WTC11 (cell line): ENCODE measurements around the gene ARMC7. TPM values are rescaled to one million over a fixed set of nuclear protein-coding genes. Genes with fewer than 3 reads are reported as not detected.
A peak's percentile ranks its signal among the peaks of the same experiment; 100 is the strongest.

ENCODE experiments used
- ATF2 ChIP-seq: sonication (generic); formaldehyde crosslinking; IDR thresholded peaks from 2 replicates; pipeline ENCODE4 v1.8.1; 2022; ENCODE audit warnings: low read depth, missing genetic modification reagents, borderline replicate concordance
- CDX4 ChIP-seq: fragments of 250-450 bp; sonication (Bioruptor Pico); IDR thresholded peaks from 2 replicates; pipeline ENCODE4 v1.9.0; 2021; ENCODE audit warnings: moderate library complexity, mild to moderate bottlenecking, inconsistent platforms, borderline replicate concordance
- CTCF ChIP-seq: fragments of 200-600 bp; IDR thresholded peaks from 2 replicates; pipeline ENCODE4 v1.8.0; 2022; ENCODE audit warnings: antibody characterized with exemption
- ERG ChIP-seq: fragments of 250-450 bp; sonication (Bioruptor Pico); IDR thresholded peaks from 2 replicates; pipeline ENCODE4 v1.8.0; 2021; ENCODE audit warnings: mild to moderate bottlenecking
- ETV6 ChIP-seq: sonication (generic); formaldehyde crosslinking; IDR thresholded peaks from 2 replicates; pipeline ENCODE4 v1.8.1; 2022; ENCODE audit warnings: mild to moderate bottlenecking, missing genetic modification reagents
- FOXK1 ChIP-seq: sonication (generic); formaldehyde crosslinking; IDR thresholded peaks from 2 replicates; pipeline ENCODE4 v1.8.0; 2022; ENCODE audit warnings: mild to moderate bottlenecking, moderate library complexity, missing genetic modification reagents
- GABPB1 ChIP-seq: sonication (generic); formaldehyde crosslinking; IDR thresholded peaks from 2 replicates; pipeline ENCODE4 v1.8.1; 2023; ENCODE audit warnings: mild to moderate bottlenecking, missing genetic modification reagents
- GRHL2 ChIP-seq: fragments of 250-450 bp; sonication (Bioruptor Pico); IDR thresholded peaks from 2 replicates; pipeline ENCODE4 v1.8.0; 2022; ENCODE audit warnings: mild to moderate bottlenecking, moderate library complexity; ENCODE audit not compliant: insufficient replicate concordance, severe bottlenecking
- JUN ChIP-seq: sonication (generic); formaldehyde crosslinking; IDR thresholded peaks from 2 replicates; pipeline ENCODE4 v1.8.0; 2023; ENCODE audit warnings: mild to moderate bottlenecking, missing genetic modification reagents
- NR2C2 ChIP-seq: sonication (generic); formaldehyde crosslinking; IDR thresholded peaks from 2 replicates; pipeline ENCODE4 v1.8.0; 2022; ENCODE audit warnings: mild to moderate bottlenecking, missing genetic modification reagents
- NR3C1 ChIP-seq: sonication (generic); formaldehyde crosslinking; conservative IDR thresholded peaks from 2 replicates; pipeline ENCODE4 v1.8.1; 2023; ENCODE audit warnings: low read depth, mild to moderate bottlenecking, missing genetic modification reagents
- RELA ChIP-seq: sonication (generic); formaldehyde crosslinking; IDR thresholded peaks from 2 replicates; pipeline ENCODE4 v1.8.1; 2022; ENCODE audit warnings: missing genetic modification reagents, mild to moderate bottlenecking, borderline replicate concordance
- ZNF232 ChIP-seq: sonication (generic); formaldehyde crosslinking; IDR thresholded peaks from 2 replicates; pipeline ENCODE4 v1.8.0; 2022; ENCODE audit warnings: mild to moderate bottlenecking, missing genetic modification reagents
- ZNF263 ChIP-seq: sonication (generic); formaldehyde crosslinking; IDR thresholded peaks from 2 replicates; pipeline ENCODE4 v1.8.1; 2022; ENCODE audit warnings: low read depth, mild to moderate bottlenecking, moderate library complexity, missing genetic modification reagents
- total RNA-seq: library from RNA; stranded (reverse); gene quantifications from 3 replicates; pipeline ENCODE4 v1.2.3, GENCODE V29; 2021
- TF ChIP-seq, protein P1 (sequence below): fragments of 250-450 bp; sonication (Bioruptor Pico); IDR thresholded peaks from 2 replicates; pipeline ENCODE4 v1.9.0; 2021; ENCODE audit warnings: mild to moderate bottlenecking
- TF ChIP-seq, protein P2 (sequence below): fragments of 250-450 bp; sonication (Bioruptor Pico); IDR thresholded peaks from 2 replicates; pipeline ENCODE4 v1.9.0; 2021; ENCODE audit warnings: mild to moderate bottlenecking, borderline replicate concordance
- TF ChIP-seq, protein P3 (sequence below): sonication (generic); formaldehyde crosslinking; IDR thresholded peaks from 2 replicates; pipeline ENCODE4 v1.8.1; 2022; ENCODE audit warnings: mild to moderate bottlenecking, missing genetic modification reagents, moderate library complexity, borderline replicate concordance
- TF ChIP-seq, protein P4 (sequence below): sonication (generic); formaldehyde crosslinking; IDR thresholded peaks from 2 replicates; pipeline ENCODE4 v1.8.1; 2022; ENCODE audit warnings: mild to moderate bottlenecking, moderate library complexity, missing genetic modification reagents
- TF ChIP-seq, protein P5 (sequence below): sonication (generic); formaldehyde crosslinking; IDR thresholded peaks from 2 replicates; pipeline ENCODE4 v1.8.1; 2023; ENCODE audit warnings: mild to moderate bottlenecking, missing genetic modification reagents

The ARMC7 gene
- total RNA-seq, 1 experiment from 2014 or later = 13.2 TPM

- TF ChIP-seq, protein P1, sequence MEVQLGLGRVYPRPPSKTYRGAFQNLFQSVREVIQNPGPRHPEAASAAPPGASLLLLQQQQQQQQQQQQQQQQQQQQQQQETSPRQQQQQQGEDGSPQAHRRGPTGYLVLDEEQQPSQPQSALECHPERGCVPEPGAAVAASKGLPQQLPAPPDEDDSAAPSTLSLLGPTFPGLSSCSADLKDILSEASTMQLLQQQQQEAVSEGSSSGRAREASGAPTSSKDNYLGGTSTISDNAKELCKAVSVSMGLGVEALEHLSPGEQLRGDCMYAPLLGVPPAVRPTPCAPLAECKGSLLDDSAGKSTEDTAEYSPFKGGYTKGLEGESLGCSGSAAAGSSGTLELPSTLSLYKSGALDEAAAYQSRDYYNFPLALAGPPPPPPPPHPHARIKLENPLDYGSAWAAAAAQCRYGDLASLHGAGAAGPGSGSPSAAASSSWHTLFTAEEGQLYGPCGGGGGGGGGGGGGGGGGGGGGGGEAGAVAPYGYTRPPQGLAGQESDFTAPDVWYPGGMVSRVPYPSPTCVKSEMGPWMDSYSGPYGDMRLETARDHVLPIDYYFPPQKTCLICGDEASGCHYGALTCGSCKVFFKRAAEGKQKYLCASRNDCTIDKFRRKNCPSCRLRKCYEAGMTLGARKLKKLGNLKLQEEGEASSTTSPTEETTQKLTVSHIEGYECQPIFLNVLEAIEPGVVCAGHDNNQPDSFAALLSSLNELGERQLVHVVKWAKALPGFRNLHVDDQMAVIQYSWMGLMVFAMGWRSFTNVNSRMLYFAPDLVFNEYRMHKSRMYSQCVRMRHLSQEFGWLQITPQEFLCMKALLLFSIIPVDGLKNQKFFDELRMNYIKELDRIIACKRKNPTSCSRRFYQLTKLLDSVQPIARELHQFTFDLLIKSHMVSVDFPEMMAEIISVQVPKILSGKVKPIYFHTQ (CRISPR knock-in tag) = 0 out of 2 replicates have a peak, but pooled peaks have one; percentile 33
- no peak for TF ChIP-seq GRHL2 (CRISPR knock-in tag)
- TF ChIP-seq, protein P2, sequence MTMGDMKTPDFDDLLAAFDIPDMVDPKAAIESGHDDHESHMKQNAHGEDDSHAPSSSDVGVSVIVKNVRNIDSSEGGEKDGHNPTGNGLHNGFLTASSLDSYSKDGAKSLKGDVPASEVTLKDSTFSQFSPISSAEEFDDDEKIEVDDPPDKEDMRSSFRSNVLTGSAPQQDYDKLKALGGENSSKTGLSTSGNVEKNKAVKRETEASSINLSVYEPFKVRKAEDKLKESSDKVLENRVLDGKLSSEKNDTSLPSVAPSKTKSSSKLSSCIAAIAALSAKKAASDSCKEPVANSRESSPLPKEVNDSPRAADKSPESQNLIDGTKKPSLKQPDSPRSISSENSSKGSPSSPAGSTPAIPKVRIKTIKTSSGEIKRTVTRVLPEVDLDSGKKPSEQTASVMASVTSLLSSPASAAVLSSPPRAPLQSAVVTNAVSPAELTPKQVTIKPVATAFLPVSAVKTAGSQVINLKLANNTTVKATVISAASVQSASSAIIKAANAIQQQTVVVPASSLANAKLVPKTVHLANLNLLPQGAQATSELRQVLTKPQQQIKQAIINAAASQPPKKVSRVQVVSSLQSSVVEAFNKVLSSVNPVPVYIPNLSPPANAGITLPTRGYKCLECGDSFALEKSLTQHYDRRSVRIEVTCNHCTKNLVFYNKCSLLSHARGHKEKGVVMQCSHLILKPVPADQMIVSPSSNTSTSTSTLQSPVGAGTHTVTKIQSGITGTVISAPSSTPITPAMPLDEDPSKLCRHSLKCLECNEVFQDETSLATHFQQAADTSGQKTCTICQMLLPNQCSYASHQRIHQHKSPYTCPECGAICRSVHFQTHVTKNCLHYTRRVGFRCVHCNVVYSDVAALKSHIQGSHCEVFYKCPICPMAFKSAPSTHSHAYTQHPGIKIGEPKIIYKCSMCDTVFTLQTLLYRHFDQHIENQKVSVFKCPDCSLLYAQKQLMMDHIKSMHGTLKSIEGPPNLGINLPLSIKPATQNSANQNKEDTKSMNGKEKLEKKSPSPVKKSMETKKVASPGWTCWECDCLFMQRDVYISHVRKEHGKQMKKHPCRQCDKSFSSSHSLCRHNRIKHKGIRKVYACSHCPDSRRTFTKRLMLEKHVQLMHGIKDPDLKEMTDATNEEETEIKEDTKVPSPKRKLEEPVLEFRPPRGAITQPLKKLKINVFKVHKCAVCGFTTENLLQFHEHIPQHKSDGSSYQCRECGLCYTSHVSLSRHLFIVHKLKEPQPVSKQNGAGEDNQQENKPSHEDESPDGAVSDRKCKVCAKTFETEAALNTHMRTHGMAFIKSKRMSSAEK (CRISPR knock-in tag) = no peak
- peak; percentile 54 for TF ChIP-seq GABPB1 (CRISPR knock-in tag)
- peak; percentile 30; the same call in 1 of the 2 replicates for TF ChIP-seq JUN (CRISPR knock-in tag)
- TF ChIP-seq, protein P3, sequence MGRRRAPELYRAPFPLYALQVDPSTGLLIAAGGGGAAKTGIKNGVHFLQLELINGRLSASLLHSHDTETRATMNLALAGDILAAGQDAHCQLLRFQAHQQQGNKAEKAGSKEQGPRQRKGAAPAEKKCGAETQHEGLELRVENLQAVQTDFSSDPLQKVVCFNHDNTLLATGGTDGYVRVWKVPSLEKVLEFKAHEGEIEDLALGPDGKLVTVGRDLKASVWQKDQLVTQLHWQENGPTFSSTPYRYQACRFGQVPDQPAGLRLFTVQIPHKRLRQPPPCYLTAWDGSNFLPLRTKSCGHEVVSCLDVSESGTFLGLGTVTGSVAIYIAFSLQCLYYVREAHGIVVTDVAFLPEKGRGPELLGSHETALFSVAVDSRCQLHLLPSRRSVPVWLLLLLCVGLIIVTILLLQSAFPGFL (CRISPR knock-in tag) = peak; percentile 77; the same call in 1 of the 2 replicates
- peak; percentile 61 for TF ChIP-seq ETV6 (CRISPR knock-in tag)
- TF ChIP-seq RELA = no peak
- TF ChIP-seq, protein P4, sequence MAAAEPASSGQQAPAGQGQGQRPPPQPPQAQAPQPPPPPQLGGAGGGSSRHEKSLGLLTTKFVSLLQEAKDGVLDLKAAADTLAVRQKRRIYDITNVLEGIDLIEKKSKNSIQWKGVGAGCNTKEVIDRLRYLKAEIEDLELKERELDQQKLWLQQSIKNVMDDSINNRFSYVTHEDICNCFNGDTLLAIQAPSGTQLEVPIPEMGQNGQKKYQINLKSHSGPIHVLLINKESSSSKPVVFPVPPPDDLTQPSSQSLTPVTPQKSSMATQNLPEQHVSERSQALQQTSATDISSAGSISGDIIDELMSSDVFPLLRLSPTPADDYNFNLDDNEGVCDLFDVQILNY (CRISPR knock-in tag) = 0 out of 2 replicates have a peak, but pooled peaks have one; percentile 57
- TF ChIP-seq CDX4 (CRISPR knock-in tag) = peak; percentile 78; the same call in 1 of the 2 replicates
- TF ChIP-seq FOXK1 = peak; percentile 58
- TF ChIP-seq ATF2 = no peak
- no peak for TF ChIP-seq ZNF232
- TF ChIP-seq CTCF = no peak
- TF ChIP-seq NR2C2 = no peak
- TF ChIP-seq ZNF263 = no peak
- TF ChIP-seq ERG (CRISPR knock-in tag) = 0 out of 2 replicates have a peak, but pooled peaks have one; percentile 52
- TF ChIP-seq, protein P5, sequence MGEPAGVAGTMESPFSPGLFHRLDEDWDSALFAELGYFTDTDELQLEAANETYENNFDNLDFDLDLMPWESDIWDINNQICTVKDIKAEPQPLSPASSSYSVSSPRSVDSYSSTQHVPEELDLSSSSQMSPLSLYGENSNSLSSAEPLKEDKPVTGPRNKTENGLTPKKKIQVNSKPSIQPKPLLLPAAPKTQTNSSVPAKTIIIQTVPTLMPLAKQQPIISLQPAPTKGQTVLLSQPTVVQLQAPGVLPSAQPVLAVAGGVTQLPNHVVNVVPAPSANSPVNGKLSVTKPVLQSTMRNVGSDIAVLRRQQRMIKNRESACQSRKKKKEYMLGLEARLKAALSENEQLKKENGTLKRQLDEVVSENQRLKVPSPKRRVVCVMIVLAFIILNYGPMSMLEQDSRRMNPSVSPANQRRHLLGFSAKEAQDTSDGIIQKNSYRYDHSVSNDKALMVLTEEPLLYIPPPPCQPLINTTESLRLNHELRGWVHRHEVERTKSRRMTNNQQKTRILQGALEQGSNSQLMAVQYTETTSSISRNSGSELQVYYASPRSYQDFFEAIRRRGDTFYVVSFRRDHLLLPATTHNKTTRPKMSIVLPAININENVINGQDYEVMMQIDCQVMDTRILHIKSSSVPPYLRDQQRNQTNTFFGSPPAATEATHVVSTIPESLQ (CRISPR knock-in tag) = no peak
- TF ChIP-seq NR3C1 = no peak
Measured at GRCh38 chr17:75154195-75155106, 44.7 kb downstream of the ARMC7 start, which contains the start of gene JPT1 (continued).
